ENCODE measurements around the gene ABCG2.

The ABCG2 gene

DNA sequence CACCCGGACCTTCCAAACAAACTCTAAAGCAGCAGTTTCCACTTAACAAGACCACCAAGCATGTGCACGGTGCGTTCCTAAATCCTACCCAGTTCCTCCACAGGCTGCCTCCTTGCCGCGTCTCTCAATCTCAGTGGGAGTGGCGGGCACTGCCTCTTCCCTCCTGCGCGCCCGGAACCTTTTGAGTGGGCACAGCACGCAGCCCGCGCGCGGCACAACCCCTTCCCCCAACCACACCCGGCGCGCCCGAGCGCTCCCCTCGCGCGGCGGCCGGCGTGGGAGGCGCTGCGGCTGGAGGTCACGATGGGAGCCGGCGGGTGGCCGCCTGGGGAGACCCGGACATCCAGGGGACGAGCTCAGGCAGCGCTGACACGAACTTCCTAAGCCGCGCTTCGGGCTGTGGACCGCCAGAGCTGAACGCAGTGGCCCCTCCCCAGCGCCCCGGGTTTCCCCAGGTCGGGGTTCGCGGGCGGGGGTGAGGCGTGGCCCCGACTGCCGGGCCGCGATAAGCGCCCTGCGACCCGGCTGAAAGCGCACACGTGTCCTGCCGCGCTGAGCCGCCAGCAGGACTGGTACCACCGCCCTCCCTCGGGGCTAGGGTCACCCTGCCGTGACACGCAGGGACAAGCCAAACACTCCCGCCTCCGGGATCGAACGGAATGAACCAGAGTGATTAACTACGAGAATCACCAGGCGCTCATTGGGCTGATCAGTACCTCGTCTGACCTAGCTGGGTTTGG lies at the start of gene ABCG2:
TSS of gene ABCG2 (minus strand) at position 151 of the 740 bp plus-strand sequence. CDS start 18,644 bp downstream, outside the sequence.
- H3K9ac ChIP-seq (ENCODE audit: low read length): peak within 1 kb of the TSS; percentile 70
- H3K79me2 ChIP-seq (ENCODE audit: low read length): no peaks in the 10 kb centered on the region

GRCh38 chr4:88208156-88208555 lies 49.7 kb upstream of the ABCG2 start:
- Histone ChIP-seq H3K9me3 (ENCODE audit: insufficient read depth, low read length) (no peaks in the 10 kb centered on the region), H3K4me3 (ENCODE audit: low read length) (no peak overlapping the region), H3K36me3 (replicated peaks; ENCODE audit: low read depth, low read length) (no peaks in the 10 kb centered on the region), H4K20me1 (ENCODE audit: insufficient read depth, low read length) (no peaks in the 10 kb centered on the region), H3K4me2 (ENCODE audit: low read length) (no peak overlapping the region), H3K27ac (ENCODE audit: low read length) (no peak overlapping the region), H2AFZ (ENCODE audit: low read depth, low read length) (no peak overlapping the region), H3K9ac (ENCODE audit: low read length) (no peak overlapping the region), H3K27me3 (ENCODE audit: low read depth, low read length) (no peaks in the 10 kb centered on the region), H3K4me1 (ENCODE audit: low read length) (peaks cover 11% of the 10 kb centered on the region), H3K79me2 (ENCODE audit: low read length) (no peaks in the 10 kb centered on the region)
- no peak for TF ChIP-seq EZH2phosphoT487 (IDR thresholded peaks at IDR 0.05; ENCODE audit: low read depth)
- TF ChIP-seq, protein P1, sequence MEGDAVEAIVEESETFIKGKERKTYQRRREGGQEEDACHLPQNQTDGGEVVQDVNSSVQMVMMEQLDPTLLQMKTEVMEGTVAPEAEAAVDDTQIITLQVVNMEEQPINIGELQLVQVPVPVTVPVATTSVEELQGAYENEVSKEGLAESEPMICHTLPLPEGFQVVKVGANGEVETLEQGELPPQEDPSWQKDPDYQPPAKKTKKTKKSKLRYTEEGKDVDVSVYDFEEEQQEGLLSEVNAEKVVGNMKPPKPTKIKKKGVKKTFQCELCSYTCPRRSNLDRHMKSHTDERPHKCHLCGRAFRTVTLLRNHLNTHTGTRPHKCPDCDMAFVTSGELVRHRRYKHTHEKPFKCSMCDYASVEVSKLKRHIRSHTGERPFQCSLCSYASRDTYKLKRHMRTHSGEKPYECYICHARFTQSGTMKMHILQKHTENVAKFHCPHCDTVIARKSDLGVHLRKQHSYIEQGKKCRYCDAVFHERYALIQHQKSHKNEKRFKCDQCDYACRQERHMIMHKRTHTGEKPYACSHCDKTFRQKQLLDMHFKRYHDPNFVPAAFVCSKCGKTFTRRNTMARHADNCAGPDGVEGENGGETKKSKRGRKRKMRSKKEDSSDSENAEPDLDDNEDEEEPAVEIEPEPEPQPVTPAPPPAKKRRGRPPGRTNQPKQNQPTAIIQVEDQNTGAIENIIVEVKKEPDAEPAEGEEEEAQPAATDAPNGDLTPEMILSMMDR (IDR thresholded peaks at IDR 0.05; ENCODE audit: low read depth, low read length): no peak

More for the DNA sequence above, at the start of gene ABCG2:
- Histone ChIP-seq H3K4me2 (ENCODE audit: low read length) (peak within 1 kb of the TSS; percentile 74), H3K4me3 (ENCODE audit: low read length) (peak within 1 kb of the TSS; percentile 83), H3K27ac (ENCODE audit: low read length) (no peak within 1 kb of the TSS; the same call in 1 of the 2 replicates), H4K20me1 (ENCODE audit: insufficient read depth, low read length) (no peaks in the 10 kb centered on the region), H3K4me1 (ENCODE audit: low read length) (peaks cover 10% of the 10 kb centered on the region), H3K36me3 (replicated peaks; ENCODE audit: low read depth, low read length) (no peaks in the 10 kb centered on the region), H3K9me3 (ENCODE audit: insufficient read depth, low read length) (no peaks in the 10 kb centered on the region), H2AFZ (ENCODE audit: low read depth, low read length) (peak within 1 kb of the TSS; percentile 98), H3K27me3 (ENCODE audit: low read depth, low read length) (no peaks in the 10 kb centered on the region)
- TF ChIP-seq EZH2phosphoT487 (IDR thresholded peaks at IDR 0.05; ENCODE audit: low read depth): no peak
- TF ChIP-seq, protein P1 (IDR thresholded peaks at IDR 0.05; ENCODE audit: low read depth, low read length): no peak

GRCh38 chr4:88207171-88207570 lies 48.7 kb upstream of the ABCG2 start:
- Histone ChIP-seq H3K9ac (ENCODE audit: low read length) (no peak overlapping the region), H3K4me3 (ENCODE audit: low read length) (no peak overlapping the region), H3K27ac (ENCODE audit: low read length) (no peak overlapping the region), H3K36me3 (replicated peaks; ENCODE audit: low read depth, low read length) (no peaks in the 10 kb centered on the region), H3K4me1 (ENCODE audit: low read length) (peaks cover 2% of the 10 kb centered on the region), H3K27me3 (ENCODE audit: low read depth, low read length) (no peaks in the 10 kb centered on the region), H3K9me3 (ENCODE audit: insufficient read depth, low read length) (no peaks in the 10 kb centered on the region), H3K4me2 (ENCODE audit: low read length) (no peak overlapping the region), H4K20me1 (ENCODE audit: insufficient read depth, low read length) (no peaks in the 10 kb centered on the region), H2AFZ (ENCODE audit: low read depth, low read length) (no peak overlapping the region), H3K79me2 (ENCODE audit: low read length) (no peaks in the 10 kb centered on the region)
- TF ChIP-seq, protein P1 (IDR thresholded peaks at IDR 0.05; ENCODE audit: low read depth, low read length): no peak
- TF ChIP-seq EZH2phosphoT487 (IDR thresholded peaks at IDR 0.05; ENCODE audit: low read depth): no peak

DNA sequence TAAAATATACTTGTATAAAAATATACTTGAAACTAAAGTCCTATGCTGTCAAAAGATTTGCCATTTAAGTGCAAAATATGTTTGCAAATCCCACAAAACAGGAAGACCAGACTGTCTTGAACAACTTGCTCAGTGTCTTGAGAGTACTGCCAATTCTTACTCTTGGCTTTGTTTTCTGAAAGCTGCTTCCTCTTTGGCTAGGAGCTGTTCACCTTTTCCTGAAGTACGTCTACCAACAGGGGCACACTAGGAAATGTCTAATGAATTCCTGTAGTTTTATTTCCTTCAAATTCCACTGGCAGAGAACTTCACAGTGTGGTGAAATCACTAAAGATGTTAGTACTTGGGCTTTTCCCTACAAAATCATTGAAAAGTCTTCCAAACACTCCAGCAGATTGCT lies 46.4 kb upstream of the ABCG2 start:
- no peak overlapping the region for H2AFZ ChIP-seq (ENCODE audit: low read depth, low read length)
- no peak overlapping the region for H3K4me3 ChIP-seq (ENCODE audit: low read length)
- no peak overlapping the region for H3K9ac ChIP-seq (ENCODE audit: low read length)
- no peak overlapping the region for H3K27ac ChIP-seq (ENCODE audit: low read length)
- H4K20me1 ChIP-seq (ENCODE audit: insufficient read depth, low read length): no peaks in the 10 kb centered on the region
- H3K9me3 ChIP-seq (ENCODE audit: insufficient read depth, low read length): no peaks in the 10 kb centered on the region
- no peaks in the 10 kb centered on the region for H3K36me3 ChIP-seq (replicated peaks; ENCODE audit: low read depth, low read length)
- no peak for TF ChIP-seq EZH2phosphoT487 (IDR thresholded peaks at IDR 0.05; ENCODE audit: low read depth)
- TF ChIP-seq, protein P1 (IDR thresholded peaks at IDR 0.05; ENCODE audit: low read depth, low read length): no peak
- H3K4me2 ChIP-seq (ENCODE audit: low read length): no peak overlapping the region
- no peaks in the 10 kb centered on the region for H3K27me3 ChIP-seq (ENCODE audit: low read depth, low read length)
- no peaks in the 10 kb centered on the region for H3K4me1 ChIP-seq (ENCODE audit: low read length)
- no peaks in the 10 kb centered on the region for H3K79me2 ChIP-seq (ENCODE audit: low read length)

Data from OCI-LY3 (cell line).